ENCODE measurements around the gene PPP1R16B.

- no peak for TF ChIP-seq ELF4 (IDR thresholded peaks at IDR 0.05)
- no peak for TF ChIP-seq TARDBP (IDR thresholded peaks at IDR 0.05)
- no peak for TF ChIP-seq HDGF (IDR thresholded peaks at IDR 0.05; ENCODE audit: borderline replicate concordance)
- TF ChIP-seq NFRKB (IDR thresholded peaks at IDR 0.05): no peak
- no peak for TF ChIP-seq SP1 (IDR thresholded peaks at IDR 0.05)
- TF ChIP-seq L3MBTL2 (conservative IDR thresholded peaks at IDR 0.05): no peak
- no peak for TF ChIP-seq FOXM1 (IDR thresholded peaks at IDR 0.05; ENCODE audit: borderline replicate concordance)
- no peak for TF ChIP-seq BHLHE40 (IDR thresholded peaks at IDR 0.05; ENCODE audit: borderline replicate concordance)
- TF ChIP-seq PKNOX1 (IDR thresholded peaks at IDR 0.05): no peak
- TF ChIP-seq FOXA1 (IDR thresholded peaks at IDR 0.05): no peak
- no peak for TF ChIP-seq FOXK2 (IDR thresholded peaks at IDR 0.05)
Observed at GRCh38 chr20:38932457-38933120, 127.1 kb downstream of the PPP1R16B start.
